HepG2 (cell line): ENCODE results near the gene COQ7. TPM values are rescaled to one million over a fixed set of nuclear protein-coding genes. Genes with fewer than 3 reads are reported as not detected.

ENCODE experiments used
- FOXP1 ChIP-seq, 2 experiments: fragments of 450-650 bp in 1 of 2; IDR thresholded peaks; 2 replicates each; pipeline ENCODE4 v1.6.1; 2017 to 2018; ENCODE audit warnings: antibody characterized with exemption in 1 of 2
- GLI4 ChIP-seq: sonication (generic); formaldehyde crosslinking; IDR thresholded peaks from 2 replicates; pipeline ENCODE4 v1.5.1; 2020; ENCODE audit warnings: missing genetic modification reagents, mild to moderate bottlenecking, moderate library complexity, borderline replicate concordance
- MIER3 ChIP-seq: IDR thresholded peaks from 2 replicates; pipeline ENCODE4 v1.6.1; 2016; ENCODE audit warnings: missing compliant biosample characterization, borderline replicate concordance
- NFATC3 ChIP-seq: sonication (generic); formaldehyde crosslinking; IDR thresholded peaks from 2 replicates; pipeline ENCODE4 v1.5.1; 2020; ENCODE audit warnings: mild to moderate bottlenecking, missing genetic modification reagents
- REPIN1 ChIP-seq: sonication (generic); formaldehyde crosslinking; IDR thresholded peaks from 2 replicates; pipeline ENCODE4 v1.8.0; 2022; ENCODE audit warnings: missing genetic modification reagents, low read depth, mild to moderate bottlenecking, borderline replicate concordance
- SCMH1 ChIP-seq: sonication (generic); formaldehyde crosslinking; IDR thresholded peaks from 2 replicates; pipeline ENCODE4 v1.9.0; 2021; ENCODE audit warnings: missing genetic modification reagents, mild to moderate bottlenecking, borderline replicate concordance
- SMAD3 ChIP-seq: sonication (generic); formaldehyde crosslinking; IDR thresholded peaks from 2 replicates; pipeline ENCODE4 v1.4.0; 2020; ENCODE audit warnings: missing genetic modification reagents
- ZNF615 ChIP-seq: sonication (generic); formaldehyde crosslinking; IDR thresholded peaks from 2 replicates; pipeline ENCODE4 v1.5.0; 2020; ENCODE audit warnings: mild to moderate bottlenecking, missing genetic modification reagents, borderline replicate concordance
- ZNF619 ChIP-seq: sonication (generic); formaldehyde crosslinking; IDR thresholded peaks from 2 replicates; pipeline ENCODE4 v1.4.0; 2020; ENCODE audit warnings: mild to moderate bottlenecking, missing genetic modification reagents
- ZNF703 ChIP-seq: sonication (generic); formaldehyde crosslinking; IDR thresholded peaks from 2 replicates; pipeline ENCODE4 v1.5.1; 2020; ENCODE audit warnings: missing genetic modification reagents, mild to moderate bottlenecking, moderate library complexity, borderline replicate concordance
- ZSCAN30 ChIP-seq: sonication (generic); formaldehyde crosslinking; IDR thresholded peaks from 2 replicates; pipeline ENCODE4 v1.5.0; 2020; ENCODE audit warnings: mild to moderate bottlenecking, missing genetic modification reagents
- polyA plus RNA-seq, 8 experiments: library from polyadenylated mRNA; depleted of rRNA in 3 of 8; stranded (reverse) in 7 of 8; unstranded in 1 of 8; fragments of >200 nt; fragmentation: Illumina TruSeq in 4 of 8; extraction: Trizol in 4 of 8; gene quantifications; 2 replicates each; pipeline versions ENCODE4 v1.2.1 to v1.2.3, GENCODE V29; 2011 to 2016; ENCODE audit warnings: low read depth in 4 of 8, missing spikeins in 1 of 8, mixed read lengths in 1 of 8; ENCODE audit not compliant: insufficient read depth in 1 of 8
- total RNA-seq, 5 experiments: library from RNA; depleted of rRNA; stranded (reverse); fragments of >200 nt; fragmentation: Illumina TruSeq; extraction: Trizol; gene quantifications; 2 replicates each; pipeline ENCODE4 v1.2.3, GENCODE V29; 2016; ENCODE audit warnings: low read depth in 1 of 5
- TF ChIP-seq, protein P1 (sequence below): sonication (generic); formaldehyde crosslinking; IDR thresholded peaks from 2 replicates; pipeline ENCODE4 v1.5.0; 2020; ENCODE audit warnings: missing genetic modification reagents
- TF ChIP-seq, protein P2 (sequence below): sonication (generic); formaldehyde crosslinking; IDR thresholded peaks from 2 replicates; pipeline ENCODE4 v1.4.0; 2020; ENCODE audit warnings: mild to moderate bottlenecking, missing genetic modification reagents
- TF ChIP-seq, protein P3 (sequence below): sonication (generic); formaldehyde crosslinking; IDR thresholded peaks from 2 replicates; pipeline ENCODE4 v1.5.0; 2020; ENCODE audit warnings: mild to moderate bottlenecking, missing genetic modification reagents, moderate library complexity
- TF ChIP-seq, protein P4 (sequence below): sonication (generic); formaldehyde crosslinking; IDR thresholded peaks from 2 replicates; pipeline ENCODE4 v1.9.0; 2022; ENCODE audit warnings: low read depth, missing genetic modification reagents
- TF ChIP-seq, protein P5 (sequence below): sonication (generic); formaldehyde crosslinking; IDR thresholded peaks from 2 replicates; pipeline ENCODE4 v1.5.0; 2020; ENCODE audit warnings: mild to moderate bottlenecking, missing genetic modification reagents

Gene COQ7
- total and polyA plus RNA-seq, 2 of the 13 experiments (the other 11 are each of a cell fraction or from before 2014, with no cell fraction given), result 20.1 to 45.7 TPM

DNA sequence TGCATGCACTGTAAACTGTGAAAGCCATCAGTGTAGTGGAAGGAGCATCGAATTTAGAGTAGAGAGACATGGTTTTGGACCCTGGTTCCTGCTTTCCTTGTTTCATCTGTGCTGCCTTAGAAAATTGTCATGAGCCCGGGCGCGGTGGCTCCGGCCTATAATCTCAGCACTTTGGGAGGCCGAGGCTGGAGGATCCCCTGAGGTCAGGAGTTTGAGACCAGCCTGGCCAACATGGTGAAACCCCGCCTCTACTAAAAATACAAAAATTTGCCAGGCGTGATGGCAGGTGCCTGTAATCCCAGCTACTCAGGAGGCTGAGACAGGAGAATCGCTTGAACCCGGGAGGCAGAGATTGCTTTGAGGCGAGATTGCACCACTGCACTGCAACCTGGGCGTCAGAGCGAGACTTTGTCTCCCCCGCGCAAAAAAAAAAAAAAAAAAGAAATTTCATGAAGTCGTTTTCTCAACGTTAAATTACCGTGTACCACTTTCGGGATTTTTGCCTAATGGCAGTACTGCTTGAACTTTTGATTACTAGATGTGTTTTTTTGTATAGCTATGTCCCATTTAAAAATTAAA is 912 bp downstream of the COQ7 start (continued):
- TF ChIP-seq, protein P1, sequence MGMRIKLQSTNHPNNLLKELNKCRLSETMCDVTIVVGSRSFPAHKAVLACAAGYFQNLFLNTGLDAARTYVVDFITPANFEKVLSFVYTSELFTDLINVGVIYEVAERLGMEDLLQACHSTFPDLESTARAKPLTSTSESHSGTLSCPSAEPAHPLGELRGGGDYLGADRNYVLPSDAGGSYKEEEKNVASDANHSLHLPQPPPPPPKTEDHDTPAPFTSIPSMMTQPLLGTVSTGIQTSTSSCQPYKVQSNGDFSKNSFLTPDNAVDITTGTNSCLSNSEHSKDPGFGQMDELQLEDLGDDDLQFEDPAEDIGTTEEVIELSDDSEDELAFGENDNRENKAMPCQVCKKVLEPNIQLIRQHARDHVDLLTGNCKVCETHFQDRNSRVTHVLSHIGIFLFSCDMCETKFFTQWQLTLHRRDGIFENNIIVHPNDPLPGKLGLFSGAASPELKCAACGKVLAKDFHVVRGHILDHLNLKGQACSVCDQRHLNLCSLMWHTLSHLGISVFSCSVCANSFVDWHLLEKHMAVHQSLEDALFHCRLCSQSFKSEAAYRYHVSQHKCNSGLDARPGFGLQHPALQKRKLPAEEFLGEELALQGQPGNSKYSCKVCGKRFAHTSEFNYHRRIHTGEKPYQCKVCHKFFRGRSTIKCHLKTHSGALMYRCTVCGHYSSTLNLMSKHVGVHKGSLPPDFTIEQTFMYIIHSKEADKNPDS, result 0 out of 2 replicates have a peak, but pooled peaks have one; percentile 3
- TF ChIP-seq ZNF703 (CRISPR knock-in tag) (peak; percentile 12; the same call in 1 of the 2 replicates), GLI4 (CRISPR knock-in tag) (0 out of 2 replicates have a peak, but pooled peaks have one; percentile 54), ZNF619 (no peak), NFATC3 (CRISPR knock-in tag) (0 out of 2 replicates have a peak, but pooled peaks have one; percentile 49), ZSCAN30 (peak; percentile 91), REPIN1 (CRISPR knock-in tag) (peak; percentile 28; the same call in 1 of the 2 replicates), SMAD3 (CRISPR knock-in tag) (peak; percentile 9; the same call in 1 of the 2 replicates), SCMH1 (no peak), FOXP1 (IDR thresholded peaks at IDR 0.05) (no peak), FOXP1 (CRISPR knock-in tag; IDR thresholded peaks at IDR 0.05) (no peak), ZNF615 (CRISPR knock-in tag) (0 out of 2 replicates have a peak, but pooled peaks have one; percentile 27), MIER3 (CRISPR knock-in tag) (0 out of 2 replicates have a peak, but pooled peaks have one; percentile 1)
- TF ChIP-seq, protein P2, sequence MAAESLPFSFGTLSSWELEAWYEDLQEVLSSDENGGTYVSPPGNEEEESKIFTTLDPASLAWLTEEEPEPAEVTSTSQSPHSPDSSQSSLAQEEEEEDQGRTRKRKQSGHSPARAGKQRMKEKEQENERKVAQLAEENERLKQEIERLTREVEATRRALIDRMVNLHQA (CRISPR knock-in tag), result no peak
- TF ChIP-seq, protein P3, sequence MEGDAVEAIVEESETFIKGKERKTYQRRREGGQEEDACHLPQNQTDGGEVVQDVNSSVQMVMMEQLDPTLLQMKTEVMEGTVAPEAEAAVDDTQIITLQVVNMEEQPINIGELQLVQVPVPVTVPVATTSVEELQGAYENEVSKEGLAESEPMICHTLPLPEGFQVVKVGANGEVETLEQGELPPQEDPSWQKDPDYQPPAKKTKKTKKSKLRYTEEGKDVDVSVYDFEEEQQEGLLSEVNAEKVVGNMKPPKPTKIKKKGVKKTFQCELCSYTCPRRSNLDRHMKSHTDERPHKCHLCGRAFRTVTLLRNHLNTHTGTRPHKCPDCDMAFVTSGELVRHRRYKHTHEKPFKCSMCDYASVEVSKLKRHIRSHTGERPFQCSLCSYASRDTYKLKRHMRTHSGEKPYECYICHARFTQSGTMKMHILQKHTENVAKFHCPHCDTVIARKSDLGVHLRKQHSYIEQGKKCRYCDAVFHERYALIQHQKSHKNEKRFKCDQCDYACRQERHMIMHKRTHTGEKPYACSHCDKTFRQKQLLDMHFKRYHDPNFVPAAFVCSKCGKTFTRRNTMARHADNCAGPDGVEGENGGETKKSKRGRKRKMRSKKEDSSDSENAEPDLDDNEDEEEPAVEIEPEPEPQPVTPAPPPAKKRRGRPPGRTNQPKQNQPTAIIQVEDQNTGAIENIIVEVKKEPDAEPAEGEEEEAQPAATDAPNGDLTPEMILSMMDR (CRISPR knock-in tag), result no peak
- TF ChIP-seq, protein P4, sequence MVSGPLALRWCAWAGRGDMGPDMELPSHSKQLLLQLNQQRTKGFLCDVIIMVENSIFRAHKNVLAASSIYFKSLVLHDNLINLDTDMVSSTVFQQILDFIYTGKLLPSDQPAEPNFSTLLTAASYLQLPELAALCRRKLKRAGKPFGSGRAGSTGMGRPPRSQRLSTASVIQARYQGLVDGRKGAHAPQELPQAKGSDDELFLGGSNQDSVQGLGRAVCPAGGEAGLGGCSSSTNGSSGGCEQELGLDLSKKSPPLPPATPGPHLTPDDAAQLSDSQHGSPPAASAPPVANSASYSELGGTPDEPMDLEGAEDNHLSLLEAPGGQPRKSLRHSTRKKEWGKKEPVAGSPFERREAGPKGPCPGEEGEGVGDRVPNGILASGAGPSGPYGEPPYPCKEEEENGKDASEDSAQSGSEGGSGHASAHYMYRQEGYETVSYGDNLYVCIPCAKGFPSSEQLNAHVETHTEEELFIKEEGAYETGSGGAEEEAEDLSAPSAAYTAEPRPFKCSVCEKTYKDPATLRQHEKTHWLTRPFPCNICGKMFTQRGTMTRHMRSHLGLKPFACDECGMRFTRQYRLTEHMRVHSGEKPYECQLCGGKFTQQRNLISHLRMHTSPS (CRISPR knock-in tag), result 0 out of 2 replicates have a peak, but pooled peaks have one; percentile 4
- TF ChIP-seq, protein P5, sequence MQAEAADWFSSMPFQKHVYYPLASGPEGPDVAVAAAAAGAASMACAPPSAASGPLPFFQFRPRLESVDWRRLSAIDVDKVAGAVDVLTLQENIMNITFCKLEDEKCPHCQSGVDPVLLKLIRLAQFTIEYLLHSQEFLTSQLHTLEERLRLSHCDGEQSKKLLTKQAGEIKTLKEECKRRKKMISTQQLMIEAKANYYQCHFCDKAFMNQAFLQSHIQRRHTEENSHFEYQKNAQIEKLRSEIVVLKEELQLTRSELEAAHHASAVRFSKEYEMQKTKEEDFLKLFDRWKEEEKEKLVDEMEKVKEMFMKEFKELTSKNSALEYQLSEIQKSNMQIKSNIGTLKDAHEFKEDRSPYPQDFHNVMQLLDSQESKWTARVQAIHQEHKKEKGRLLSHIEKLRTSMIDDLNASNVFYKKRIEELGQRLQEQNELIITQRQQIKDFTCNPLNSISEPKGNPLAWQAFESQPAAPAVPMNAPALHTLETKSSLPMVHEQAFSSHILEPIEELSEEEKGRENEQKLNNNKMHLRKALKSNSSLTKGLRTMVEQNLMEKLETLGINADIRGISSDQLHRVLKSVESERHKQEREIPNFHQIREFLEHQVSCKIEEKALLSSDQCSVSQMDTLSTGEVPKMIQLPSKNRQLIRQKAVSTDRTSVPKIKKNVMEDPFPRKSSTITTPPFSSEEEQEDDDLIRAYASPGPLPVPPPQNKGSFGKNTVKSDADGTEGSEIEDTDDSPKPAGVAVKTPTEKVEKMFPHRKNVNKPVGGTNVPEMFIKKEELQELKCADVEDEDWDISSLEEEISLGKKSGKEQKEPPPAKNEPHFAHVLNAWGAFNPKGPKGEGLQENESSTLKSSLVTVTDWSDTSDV, result 0 out of 2 replicates have a peak, but pooled peaks have one; percentile 73
